ENCODE results near the gene EIF4ENIF1.

EIF4ENIF1 gene

DNA sequence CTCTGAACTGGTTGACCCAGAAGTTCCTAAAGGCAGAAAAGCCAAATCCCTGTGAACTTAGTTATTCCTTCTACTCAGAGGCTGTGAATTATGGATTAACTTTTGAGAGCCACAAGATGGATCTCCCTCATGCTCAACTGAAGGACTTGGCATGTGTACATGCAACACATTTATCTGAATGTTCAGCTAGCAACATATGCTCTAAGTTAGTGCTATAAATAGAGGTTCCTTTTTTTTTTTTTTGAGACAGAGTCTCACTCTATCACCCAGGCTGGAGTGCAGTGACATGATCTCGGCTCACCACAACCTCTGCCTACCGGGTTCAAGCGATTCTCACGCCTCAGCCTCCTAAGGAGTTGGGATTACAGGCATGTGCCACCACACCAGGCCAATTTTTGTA is 40.1 kb downstream of the EIF4ENIF1 start:
- H3K4me3 ChIP-seq (ENCODE audit: low read depth, low read length) = no peak overlapping the region
- no peak for DNase-seq (ENCODE audit: low read depth)
- TF ChIP-seq, protein P1, sequence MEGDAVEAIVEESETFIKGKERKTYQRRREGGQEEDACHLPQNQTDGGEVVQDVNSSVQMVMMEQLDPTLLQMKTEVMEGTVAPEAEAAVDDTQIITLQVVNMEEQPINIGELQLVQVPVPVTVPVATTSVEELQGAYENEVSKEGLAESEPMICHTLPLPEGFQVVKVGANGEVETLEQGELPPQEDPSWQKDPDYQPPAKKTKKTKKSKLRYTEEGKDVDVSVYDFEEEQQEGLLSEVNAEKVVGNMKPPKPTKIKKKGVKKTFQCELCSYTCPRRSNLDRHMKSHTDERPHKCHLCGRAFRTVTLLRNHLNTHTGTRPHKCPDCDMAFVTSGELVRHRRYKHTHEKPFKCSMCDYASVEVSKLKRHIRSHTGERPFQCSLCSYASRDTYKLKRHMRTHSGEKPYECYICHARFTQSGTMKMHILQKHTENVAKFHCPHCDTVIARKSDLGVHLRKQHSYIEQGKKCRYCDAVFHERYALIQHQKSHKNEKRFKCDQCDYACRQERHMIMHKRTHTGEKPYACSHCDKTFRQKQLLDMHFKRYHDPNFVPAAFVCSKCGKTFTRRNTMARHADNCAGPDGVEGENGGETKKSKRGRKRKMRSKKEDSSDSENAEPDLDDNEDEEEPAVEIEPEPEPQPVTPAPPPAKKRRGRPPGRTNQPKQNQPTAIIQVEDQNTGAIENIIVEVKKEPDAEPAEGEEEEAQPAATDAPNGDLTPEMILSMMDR (IDR thresholded peaks at IDR 0.05; ENCODE audit: insufficient read depth, low read depth, low read length, missing control alignments) = no peak

DNA sequence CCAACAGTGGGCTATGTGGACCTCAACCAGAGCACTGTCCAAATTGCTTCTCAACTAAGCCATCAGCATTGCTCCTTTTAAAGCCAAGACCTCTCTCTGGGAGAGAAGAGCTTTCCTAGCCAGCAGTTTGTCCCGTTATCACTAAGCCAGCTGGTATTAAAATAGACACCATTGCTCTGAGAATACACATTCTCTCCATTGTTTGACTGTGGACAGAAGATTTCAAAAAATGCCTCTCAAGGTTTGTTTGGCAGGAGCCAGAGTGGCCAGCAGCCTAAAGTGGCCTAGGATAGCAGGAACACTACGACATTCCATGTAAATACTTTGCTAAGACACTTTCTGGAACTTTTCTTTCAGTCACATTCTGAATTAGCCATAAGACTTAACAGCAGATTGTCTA is 41.3 kb downstream of the EIF4ENIF1 start:
- no peak for DNase-seq (ENCODE audit: low read depth)
- TF ChIP-seq, protein P1 (IDR thresholded peaks at IDR 0.05; ENCODE audit: insufficient read depth, low read depth, low read length, missing control alignments) = no peak
- no peak overlapping the region for H3K4me3 ChIP-seq (ENCODE audit: low read depth, low read length)

DNA sequence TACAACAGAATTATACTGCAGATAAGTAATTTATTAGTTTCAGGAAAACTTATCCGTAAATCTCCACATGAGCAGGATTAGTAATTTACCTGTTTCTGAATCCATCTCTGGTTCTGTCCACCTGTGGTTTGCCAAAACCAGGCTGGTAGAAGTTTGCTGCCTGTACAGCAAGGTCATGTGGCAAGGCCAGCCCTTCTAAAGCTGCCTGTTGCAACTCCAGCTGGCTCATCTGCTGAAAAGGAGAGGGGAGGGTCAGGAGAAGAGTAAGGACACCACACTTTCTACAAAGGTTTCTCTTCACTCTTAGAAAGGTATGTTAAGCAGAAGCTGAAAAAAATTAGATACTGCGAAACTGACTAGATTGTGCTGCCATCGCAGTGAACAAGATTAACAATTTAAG is 42.3 kb downstream of the EIF4ENIF1 start:
- no peak for DNase-seq (ENCODE audit: low read depth)
- TF ChIP-seq, protein P1 (IDR thresholded peaks at IDR 0.05; ENCODE audit: insufficient read depth, low read depth, low read length, missing control alignments) = no peak
- no peak overlapping the region for H3K4me3 ChIP-seq (ENCODE audit: low read depth, low read length)

DNA sequence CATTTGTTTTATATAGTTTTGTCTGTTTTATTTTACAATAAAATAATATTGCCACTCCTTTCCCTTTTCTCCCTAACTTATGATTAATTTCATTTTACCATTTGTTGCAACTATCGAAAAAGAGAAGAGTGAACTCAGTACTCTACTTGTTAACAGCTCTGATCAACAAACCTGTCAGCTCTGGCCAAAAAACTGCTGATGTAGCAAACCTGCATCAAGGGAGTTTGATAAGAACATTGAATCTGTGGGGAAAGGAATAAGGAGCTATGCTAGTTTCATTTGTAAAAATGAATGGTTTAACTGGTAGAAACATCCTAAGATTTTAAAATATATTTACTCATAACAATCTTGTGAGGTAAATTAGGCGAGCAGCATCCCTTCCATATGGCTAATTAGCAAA is 42.9 kb downstream of the EIF4ENIF1 start:
- no peak for DNase-seq (ENCODE audit: low read depth)
- no peak overlapping the region for H3K4me3 ChIP-seq (ENCODE audit: low read depth, low read length)
- TF ChIP-seq, protein P1 (IDR thresholded peaks at IDR 0.05; ENCODE audit: insufficient read depth, low read depth, low read length, missing control alignments) = no peak

GRCh38 chr22:31446208-31446607 is 43.4 kb downstream of the EIF4ENIF1 start:
- DNase-seq (ENCODE audit: low read depth) = peak; percentile 55
- no peak overlapping the region for H3K4me3 ChIP-seq (ENCODE audit: low read depth, low read length)
- TF ChIP-seq, protein P1 (IDR thresholded peaks at IDR 0.05; ENCODE audit: insufficient read depth, low read depth, low read length, missing control alignments) = no peak

- DNase-seq (ENCODE audit: low read depth) = no peak
- TF ChIP-seq, protein P1 (IDR thresholded peaks at IDR 0.05; ENCODE audit: insufficient read depth, low read depth, low read length, missing control alignments) = no peak
These were observed 44.0 kb downstream of the EIF4ENIF1 start for GRCh38 chr22:31445642-31446041.

GRCh38 chr22:31443516-31443915 is 46.1 kb downstream of the EIF4ENIF1 start:
- TF ChIP-seq, protein P1 (IDR thresholded peaks at IDR 0.05; ENCODE audit: insufficient read depth, low read depth, low read length, missing control alignments) = no peak
- no peak for DNase-seq (ENCODE audit: low read depth)
- H3K4me3 ChIP-seq (ENCODE audit: low read depth, low read length) = no peak overlapping the region

More at GRCh38 chr22:31445642-31446041, 44.0 kb downstream of the EIF4ENIF1 start:
- no peak overlapping the region for H3K4me3 ChIP-seq (ENCODE audit: low read depth, low read length)
